Measurements from ENCODE around the gene PARVG.

DNA sequence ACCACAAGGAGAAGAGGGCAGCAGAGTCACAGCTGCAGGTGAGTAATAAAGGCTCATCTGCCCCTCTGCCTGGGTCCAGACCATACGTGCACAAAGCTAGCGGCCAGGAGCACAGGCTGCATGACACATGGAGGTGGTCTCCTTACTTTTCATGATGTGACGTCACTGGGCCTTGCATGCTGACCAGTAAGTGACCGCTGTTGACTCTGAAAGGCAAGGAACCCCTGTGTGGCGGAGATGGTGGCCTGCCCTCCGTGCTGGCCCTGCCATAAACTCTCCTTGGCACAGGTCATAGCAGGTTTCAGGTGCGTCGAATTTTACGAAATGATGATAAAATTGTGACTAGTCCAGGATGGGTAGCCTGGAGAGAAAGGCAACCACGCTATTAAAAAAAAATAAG, 7.6 kb upstream of the PARVG start:
- TF ChIP-seq, protein P1, sequence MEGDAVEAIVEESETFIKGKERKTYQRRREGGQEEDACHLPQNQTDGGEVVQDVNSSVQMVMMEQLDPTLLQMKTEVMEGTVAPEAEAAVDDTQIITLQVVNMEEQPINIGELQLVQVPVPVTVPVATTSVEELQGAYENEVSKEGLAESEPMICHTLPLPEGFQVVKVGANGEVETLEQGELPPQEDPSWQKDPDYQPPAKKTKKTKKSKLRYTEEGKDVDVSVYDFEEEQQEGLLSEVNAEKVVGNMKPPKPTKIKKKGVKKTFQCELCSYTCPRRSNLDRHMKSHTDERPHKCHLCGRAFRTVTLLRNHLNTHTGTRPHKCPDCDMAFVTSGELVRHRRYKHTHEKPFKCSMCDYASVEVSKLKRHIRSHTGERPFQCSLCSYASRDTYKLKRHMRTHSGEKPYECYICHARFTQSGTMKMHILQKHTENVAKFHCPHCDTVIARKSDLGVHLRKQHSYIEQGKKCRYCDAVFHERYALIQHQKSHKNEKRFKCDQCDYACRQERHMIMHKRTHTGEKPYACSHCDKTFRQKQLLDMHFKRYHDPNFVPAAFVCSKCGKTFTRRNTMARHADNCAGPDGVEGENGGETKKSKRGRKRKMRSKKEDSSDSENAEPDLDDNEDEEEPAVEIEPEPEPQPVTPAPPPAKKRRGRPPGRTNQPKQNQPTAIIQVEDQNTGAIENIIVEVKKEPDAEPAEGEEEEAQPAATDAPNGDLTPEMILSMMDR (optimal IDR thresholded peaks at IDR 0.05 in 1 of 3, IDR thresholded peaks at IDR 0.05 in 1 of 3, conservative IDR thresholded peaks at IDR 0.05 in 1 of 3; ENCODE audit: extremely low read depth in 1 of 3, insufficient read depth in 2 of 3, low read length in 3 of 3) = no peak
- no peak for TF ChIP-seq EZH2 (IDR thresholded peaks at IDR 0.05; ENCODE audit: low read length)

Data from keratinocyte (primary cell).